ENCODE data around the gene NXNL2.
A peak's percentile ranks its signal among the peaks of the same experiment; 100 is the strongest.

NXNL2 gene

DNA sequence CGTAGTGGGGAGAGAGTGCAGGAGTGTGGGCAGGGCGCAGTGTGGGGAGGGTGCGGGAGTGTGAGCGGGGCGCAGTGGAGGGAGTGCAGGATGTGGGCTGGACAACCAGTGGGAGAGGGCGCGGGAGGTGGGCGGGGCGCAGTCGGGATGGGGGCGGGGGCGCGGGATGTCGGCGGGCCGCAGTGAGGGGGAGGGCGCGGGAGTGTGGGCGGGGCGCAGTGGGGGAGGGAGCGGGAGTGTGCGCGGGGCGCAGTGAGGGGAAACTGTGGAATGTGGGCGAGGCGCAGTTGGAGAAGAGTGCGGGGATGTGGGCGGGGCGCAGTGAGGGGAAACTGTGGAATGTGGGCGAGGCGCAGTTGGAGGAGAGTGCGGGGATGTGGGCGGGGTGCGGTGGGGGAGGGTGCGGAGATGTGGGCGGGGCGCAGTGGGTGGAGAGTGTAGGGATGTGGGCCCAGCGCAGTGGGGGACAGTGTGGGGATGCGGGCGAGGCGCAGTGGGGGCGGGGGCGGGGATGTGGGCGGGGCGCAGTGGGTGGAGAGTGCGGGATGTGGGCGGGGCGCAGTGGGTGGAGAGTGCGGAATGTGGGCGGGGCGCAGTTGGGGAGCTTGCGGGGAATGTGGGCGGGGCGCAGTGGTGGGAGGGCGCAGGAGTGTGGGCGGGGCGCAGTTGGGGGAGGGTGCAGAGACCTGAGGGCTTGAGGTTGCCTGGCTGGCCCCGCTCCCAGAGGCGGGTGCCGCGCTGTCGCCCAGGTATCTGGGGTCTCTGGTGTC, at the start of gene NXNL2:
NXNL2 (plus strand) TSS at position 723 of the 770 bp plus-strand sequence. CDS start 257 bp downstream, outside the sequence.
- DNase-seq: peak; percentile 36

DNA sequence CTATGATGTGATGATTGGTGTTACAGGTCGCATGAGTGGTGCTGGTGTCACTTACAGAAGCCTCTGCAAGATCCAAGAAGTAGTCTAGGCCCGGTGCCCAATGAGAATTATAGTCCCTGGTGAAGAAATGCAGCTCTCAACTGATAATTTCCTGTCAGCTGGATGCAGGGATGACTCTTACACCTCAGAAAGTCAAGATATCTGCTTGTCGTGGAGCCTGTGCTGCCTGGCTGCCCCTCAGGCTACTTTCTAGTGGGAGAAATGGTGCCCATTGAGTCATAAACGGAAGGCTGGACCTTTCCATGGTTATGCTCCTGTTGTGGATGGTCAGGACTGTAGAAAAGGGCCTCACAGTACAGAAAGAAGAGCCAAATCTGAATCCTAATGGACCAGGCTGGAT, 46.8 kb upstream of the NXNL2 start:
- DNase-seq: no peak

DNA sequence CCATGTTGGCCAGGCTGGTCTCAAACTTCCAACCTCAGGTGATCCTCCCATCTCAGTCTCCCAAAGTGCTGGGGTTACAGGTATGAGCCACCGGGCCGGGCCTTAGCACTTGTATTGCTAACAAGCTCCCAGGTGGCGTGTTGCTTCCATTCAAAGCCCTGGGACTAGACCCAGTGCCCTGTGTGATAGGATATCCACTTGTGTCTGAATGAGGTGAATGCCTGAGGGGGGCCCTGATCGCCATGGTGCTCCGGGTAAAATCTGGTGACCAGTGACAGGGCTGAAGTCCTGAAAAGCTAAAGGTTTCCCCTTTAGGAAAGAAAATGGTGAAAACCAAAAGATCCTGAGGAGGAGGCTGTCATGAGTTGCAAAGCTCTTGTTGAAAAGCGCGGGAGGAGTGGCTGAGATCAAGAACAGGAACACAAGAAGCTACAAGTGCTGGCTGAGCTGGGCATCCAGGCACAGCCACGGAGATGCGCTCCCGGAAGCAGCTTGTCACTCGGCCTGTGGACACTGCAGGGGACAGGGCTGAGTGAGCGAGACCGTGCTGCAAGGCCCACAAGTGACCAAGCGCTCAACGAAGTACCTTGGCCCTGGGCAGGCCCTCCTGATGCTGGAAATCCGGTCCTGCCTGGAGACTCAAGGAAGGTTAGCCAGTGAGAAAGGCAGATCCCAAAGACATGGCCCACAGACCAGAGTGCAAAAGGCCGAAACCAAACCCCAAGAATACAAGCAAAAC, 39.8 kb upstream of the NXNL2 start:
- no peak for DNase-seq

DNA sequence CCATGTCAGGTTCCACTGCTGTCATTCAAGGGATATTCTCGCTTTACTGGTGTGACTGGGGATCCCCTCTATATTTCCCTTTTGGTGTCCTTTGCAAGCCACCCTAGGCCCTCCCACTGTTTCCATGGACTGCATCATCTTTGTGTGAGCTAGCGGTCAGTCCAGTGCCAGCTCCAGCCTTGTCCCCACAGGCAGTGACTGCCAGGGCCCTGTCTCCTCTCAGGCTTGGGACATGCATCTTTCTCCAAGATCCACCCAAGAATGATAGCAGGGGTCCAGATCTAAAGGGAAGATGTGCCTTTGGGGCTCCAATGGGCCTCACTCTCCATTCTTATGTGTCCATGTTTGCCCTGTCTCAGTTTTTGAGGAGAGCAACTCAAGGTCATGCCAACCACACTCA, 37.8 kb upstream of the NXNL2 start:
- DNase-seq: no peak

DNA sequence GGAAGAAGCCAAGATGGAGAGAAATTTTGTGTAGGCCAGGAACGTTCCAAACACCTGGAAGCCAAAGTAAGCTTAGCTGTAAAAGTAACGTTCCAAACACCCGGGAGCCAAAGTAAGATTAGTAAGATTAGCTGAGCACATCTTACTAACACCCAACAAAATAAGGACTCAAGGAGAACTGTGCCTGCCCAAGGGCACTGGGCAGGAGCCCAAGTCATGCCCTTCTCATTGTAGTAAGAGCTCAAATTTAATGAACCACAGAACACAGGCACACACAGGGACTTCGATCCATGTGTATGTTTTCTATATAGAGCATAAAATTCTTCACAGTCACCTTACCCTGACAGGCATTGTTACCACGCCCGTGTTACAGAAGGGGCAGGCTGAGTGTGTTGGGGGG, 36.1 kb upstream of the NXNL2 start:
- no peak for DNase-seq

DNA sequence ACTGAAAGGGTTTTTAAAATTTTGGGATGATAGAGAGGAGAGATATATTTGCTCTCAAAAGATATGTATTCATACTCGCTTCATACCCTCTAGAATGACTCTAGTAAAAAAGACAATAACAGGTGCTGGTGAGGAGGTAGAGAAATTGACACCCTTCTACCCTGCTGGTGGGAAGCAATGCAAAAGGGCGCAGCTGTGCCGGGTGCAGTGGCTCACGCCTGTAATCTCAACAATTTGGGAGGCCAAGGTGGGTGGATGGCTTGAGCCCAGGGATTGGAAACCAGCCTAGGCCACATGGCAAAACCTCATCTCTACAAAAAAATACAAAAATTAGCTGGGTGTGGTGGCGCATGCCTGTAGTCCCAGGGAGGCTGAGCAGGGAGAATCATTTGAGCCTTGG, 33.9 kb upstream of the NXNL2 start:
- DNase-seq: no peak

DNA sequence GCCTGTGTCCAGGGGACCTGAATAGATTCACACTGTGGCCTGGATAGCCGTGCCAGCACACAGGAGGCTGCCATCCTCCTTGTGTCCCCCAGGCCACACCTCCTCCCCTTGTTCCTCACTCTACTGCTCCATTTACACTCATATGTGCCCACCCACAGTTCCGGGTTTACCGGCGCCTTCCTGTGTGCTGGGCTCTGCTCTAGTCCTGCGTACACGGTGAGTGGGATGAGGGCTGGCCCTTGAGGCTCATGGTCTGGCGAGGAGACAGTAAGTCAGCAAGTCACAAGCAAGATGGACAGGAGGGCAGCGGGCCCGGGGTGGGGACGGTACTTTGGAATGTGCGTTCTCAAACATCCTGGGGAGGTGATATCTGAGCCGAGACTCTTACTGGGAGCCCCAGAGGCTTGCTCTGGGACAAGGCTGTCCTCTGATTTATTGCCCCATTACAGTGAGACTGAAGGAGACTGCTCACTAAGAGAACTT, 32.4 kb upstream of the NXNL2 start:
- DNase-seq: no peak

DNA sequence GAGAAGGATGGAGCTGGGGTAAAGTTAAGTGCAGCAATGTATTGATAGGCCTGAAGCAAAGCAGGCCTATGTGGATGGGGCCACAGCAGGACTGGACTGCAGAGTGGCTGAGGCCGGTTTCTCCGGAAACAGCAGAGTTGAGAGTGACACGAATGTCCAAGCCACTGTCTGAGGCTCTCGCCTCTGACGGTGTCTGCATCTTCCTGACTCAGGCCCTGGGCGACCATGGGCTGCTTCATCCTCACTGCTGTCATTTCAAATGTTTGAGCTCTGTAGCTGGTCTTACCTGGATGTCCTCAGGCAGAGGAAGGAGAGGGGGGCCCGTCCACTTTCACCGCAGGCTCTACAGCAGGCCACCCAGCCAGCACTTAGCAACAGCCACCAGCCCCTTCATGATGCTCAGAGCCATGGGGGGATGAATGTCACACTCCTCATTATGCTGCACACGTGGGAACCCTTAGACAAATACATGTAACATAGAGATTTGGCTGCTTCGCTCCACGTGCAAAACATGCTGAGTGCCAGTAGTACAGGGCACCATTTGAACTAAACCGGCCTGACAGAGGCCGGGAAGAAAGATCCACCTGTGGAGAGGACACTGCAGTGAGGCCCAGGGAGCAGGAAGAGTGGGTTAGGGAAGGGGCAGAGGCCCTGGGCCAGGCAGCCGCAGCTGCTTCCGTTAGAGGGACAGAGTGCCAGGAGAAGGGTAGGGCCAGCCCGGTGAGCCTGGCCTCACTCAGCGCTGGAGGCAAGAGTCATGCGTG, 31.7 kb upstream of the NXNL2 start:
- no peak for DNase-seq

DNA sequence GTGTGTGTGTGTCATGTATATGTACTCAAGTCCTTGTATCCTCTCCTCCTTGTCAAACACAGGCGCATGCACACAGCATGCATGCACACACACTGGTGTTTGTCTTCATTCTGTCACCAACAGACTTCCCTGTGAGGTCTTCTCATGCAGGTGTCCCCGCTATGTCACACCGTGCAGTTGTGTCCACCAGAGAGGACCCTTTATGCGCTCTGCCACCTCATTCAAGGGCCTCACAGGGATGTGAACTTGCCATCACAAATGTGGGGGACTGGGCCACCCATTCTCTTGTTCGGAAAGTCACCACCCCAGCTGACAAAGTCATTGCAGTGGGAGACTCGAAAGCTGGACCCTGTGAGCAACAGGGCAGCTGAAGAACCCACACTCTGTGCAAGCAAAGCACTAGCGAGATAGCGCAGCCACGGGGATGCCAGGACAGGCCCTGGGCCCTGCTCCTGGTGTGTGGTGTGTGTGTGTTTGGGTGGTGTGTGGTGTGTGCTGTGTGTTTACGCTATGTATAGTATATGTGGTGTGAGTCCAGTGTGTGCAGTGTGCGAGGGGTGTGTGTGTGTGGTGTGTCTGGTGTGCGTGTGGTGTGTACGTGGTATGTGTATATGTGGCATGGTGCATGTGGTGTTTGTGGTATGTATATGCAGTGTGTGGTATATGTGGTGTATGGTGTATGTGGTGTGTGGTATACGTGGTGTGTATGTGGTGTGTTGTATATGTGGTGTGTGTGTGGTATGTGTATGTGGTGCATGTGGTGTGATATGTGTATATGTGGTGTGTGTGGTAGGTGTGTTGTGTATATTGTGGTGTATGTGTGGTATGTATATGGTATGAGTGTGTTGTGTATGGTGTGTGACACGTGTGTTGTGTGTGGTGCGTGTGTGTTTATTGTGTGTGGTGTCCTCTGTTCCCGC, 30.9 kb upstream of the NXNL2 start:
- DNase-seq: no peak

DNA sequence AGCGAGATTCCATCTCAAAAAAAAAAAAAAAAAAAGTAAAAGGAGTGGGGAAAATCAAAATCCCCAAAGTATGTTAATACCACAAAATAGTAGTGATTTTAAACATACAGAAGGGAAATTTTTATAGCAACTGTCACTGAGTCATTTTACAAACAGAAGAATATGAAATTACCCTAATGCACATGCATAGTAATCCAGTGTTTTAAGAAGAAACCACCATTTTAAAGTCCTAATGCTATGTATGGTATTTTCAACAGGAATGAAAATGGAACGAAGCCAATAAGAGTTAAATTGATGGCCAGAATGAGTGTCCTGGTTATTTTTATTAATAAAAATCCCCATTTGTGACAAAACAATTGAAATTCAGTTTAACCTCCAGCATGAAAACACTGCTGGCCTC, 26.7 kb upstream of the NXNL2 start:
- no peak for DNase-seq

DNA sequence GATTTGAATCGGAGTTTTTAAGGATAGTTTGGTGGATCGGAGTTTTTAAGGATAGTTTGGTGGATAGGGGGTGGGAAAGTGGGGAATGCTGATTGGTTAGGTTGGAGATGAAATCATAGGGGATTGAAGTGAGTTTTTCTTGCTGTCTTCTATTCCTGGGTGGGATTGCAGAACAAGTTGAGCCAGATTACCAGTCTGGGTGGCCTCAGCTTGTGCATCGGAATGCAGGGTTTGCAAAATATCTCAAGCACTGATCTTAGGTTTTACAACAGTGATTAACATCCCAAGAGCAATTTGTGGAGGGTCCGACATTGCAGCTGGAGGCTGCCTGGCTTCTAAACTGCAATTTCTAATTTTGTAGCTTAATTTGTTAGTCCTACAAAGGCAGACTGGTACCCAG, 23.1 kb upstream of the NXNL2 start:
- no peak for DNase-seq

DNA sequence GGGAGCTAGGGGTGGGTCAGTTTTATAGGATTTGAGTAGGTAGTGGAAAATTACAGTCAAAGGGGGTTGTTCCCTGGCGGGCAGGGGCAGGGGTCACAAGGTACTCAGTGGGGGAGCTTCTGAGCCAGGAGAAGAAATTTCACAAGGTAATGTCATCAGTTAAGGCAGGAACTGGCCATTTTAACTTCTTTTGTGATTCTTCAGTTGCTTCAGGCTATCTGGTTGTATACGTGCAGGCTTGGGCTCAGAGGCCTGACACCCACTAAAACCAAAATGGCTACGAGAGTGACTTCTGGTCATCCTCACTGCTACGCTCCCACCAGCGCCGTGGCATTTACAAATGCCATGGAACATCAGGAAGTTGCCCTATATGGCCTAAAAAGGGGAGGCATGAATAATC, 20.7 kb upstream of the NXNL2 start:
- no peak for DNase-seq

DNA sequence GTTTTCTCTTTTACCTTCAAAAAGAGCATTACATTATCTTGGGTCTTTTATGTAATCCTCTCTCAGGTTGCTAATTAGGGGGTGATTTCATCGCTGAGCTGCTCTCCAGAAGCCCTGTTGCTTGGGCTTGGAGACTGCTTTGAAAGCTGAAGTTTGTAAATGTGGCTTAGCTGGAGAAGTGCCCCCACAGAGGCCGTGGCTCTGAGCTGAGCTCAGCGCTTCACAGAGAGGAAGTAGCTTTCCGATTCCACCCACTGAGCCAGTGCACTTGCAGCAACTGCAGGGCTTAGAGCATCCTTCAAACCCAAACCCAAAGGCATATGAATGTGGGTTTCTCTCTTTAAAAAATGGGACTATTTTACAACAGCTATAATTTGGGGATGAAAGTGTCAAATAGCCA, 13.7 kb upstream of the NXNL2 start:
- DNase-seq: no peak

DNA sequence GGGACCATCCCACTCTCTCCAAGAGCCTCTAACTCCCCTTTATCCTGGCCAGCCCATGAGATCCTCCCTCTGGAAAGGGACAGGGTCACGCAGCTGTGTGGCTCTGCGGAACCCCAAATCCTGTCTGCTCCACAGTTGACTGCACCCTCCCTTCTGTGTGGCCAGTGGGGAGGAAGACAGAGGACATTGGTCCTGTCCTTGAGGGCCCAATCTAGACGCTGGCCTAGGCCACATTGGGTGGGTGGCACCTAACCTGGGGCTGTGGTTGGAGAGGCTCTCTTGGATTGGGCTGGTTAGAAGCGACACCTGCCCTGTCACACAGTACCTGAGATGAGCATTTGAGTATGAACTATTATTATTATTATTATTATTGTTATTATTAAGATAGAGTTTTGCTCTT, 12.6 kb upstream of the NXNL2 start:
- DNase-seq: no peak

DNA sequence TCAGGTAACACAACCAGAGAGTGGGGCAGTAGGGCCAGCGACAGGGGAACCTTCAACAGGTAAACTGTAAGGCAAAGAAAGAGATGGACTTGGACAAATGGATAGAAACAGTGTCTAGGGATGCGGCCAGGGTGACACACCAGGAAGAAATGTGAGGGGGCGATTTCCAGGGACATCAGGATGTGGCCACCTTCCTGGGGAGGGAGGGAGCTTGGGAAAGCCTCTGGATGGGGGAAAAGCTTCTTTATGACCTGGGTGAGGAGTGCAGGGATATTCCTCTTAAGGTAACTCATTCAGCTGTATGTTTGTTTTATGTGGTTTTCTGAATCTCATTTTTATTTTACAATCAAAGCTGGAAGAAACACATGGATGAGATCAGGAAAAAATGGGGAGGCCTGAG, 11.9 kb upstream of the NXNL2 start:
- no peak for DNase-seq

DNA sequence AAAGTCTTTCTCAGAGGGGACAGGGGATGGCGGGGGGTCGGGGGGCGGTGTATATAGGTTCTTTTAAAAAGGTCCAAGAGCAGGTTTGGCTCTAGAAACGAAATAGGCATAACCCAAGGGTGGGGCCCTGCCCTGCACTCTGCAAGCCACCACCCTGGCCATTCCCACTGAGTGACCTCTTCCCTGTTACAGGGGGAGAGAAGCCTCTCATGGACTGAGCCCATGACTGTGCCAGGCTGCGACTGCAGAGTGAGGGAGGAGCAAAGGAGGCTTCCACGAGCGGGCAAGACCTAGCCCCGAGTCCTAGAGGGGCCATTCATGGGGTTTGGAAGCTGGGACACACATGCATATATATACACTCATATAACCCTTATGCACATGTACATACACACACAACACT, 10.1 kb upstream of the NXNL2 start:
- no peak for DNase-seq

DNA sequence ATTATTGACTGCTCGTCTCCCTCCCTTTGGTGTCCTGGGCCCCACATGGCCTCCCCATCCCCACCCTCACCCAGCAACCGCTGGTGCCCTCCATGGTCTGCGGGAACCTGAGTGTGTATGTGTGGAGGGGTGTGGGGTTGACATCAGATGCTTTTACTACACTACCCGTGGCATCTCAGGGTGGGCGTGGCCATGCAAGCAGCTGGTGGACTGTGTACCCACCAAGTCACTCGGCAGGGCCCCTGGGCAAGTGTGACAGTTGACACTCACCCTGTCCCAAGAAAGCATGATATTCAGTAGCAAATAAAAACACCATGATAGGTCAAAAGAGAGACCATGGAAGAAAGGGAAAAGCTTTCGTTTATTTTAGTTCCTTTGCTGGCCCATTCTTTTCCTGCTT, 7.4 kb upstream of the NXNL2 start:
- DNase-seq: no peak

DNA sequence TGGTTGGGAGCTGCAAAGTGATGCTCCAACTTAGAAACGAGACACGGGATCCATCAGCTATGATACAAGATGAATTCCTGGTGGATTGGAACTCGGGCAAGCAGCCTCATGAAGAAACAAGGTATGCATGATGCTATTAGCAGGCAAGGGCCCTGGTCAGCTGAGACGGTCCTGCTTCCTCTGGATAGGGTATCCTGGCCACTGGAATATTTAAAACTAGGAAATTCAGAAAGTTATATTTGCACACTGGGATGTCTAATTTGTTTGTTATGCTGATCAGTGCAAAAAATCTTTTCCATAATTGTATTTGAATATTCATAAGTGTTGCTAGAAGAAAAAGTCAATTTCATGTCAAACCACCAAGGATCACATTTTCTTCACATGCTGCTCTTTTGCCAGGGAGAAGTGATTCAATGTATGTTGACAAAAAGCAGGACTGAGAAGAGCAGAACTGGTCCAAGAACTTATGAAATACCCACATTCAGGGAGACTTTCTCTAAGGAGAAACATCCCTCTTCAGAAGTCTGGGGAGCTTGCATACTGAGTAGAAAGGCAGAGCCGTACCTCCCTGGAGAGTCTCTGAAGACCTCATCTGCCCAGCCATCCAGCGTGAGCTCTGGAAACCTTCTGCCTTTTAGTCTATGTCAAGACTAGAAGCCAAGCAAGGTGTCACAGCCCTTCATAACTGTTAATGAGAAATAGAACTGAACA, 6.7 kb upstream of the NXNL2 start:
- no peak for DNase-seq

DNA sequence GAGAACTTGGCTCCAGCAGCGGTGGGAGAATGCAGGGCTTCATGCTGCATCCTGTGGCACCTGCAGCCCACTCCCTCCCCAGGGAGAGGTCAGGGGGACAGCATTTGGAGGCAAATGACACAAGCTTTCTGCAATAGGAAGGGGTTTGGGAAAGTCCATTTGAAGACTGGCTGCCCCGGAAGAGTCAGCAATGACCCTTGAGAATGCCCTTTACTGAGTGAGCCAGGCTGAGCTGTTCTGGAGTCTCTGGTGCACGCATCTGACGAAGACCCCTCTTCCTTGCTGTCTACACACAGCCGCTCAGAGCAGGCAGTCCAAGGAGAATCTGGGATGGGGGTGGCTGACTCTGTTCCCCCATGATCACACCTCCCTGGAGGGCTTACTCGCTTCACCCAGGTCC, 5.5 kb upstream of the NXNL2 start:
- DNase-seq: no peak

DNA sequence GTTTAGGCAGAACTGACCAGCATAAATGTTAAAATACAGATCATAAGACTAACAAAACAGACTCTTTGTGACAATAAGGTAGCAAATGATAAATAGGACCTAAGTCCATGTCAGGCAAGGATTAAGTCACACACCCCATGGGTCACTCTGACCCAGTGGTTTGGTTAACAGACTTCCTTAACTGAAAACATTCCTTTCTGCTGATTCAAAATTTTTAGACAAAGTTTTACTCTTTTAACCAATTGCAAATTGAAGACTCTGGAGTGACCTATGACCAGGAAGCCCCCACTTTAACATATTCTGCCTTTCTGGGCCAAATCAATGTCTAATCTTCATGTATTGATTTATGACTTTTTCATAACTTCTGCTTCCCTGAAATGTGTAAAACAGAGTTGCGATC, 4.9 kb upstream of the NXNL2 start:
- no peak for DNase-seq

DNA sequence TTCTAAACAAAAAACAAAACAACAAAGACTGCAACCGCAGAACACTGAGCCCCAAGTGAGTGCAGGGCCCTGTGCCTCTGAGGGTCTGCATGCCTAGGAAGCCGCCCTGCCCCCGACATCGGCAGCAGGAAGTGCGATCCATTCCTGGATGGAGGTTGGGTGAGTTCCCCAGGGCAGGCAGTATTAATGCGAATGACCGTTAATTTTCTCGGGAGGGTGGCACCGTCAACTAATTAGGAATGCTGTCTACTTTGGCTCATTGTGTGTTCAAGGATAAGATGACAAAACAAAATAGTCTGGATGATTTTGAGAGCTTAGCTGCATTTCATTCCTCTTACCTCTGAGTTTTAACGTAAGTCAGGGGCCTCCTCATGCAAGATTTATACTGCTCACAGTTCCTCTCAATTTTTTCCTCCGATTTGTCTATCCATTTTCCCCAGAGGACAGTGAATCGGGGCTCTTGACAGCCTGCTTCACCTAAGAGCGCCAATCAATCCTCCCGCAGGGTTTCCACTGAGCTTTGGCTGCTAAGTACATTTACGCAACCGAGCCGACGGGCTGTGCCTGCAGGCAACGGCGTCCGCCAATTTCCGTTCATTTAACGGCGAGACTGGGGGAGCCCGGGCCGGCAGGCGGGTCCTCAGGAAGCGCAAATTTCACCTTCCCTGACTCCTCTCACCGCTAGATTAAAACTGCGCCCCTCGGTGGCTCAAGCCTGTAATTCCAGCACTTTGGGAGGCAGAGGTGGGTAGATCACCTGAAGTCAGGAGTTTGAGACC, 2.9 kb upstream of the NXNL2 start:
- DNase-seq: no peak

All from stimulated activated CD4-positive, alpha-beta T cell treated with anti-CD3 and anti-CD28 coated beads, Interleukin-12 subunit alpha, Interleukin-12 subunit beta, amount 100 ng/mL, for 4 hours (primary cell).